Fibroblast of lung (primary cell): ENCODE measurements around the gene PLCXD3. TPM values are rescaled to one million over a fixed set of nuclear protein-coding genes. Genes with fewer than 3 reads are reported as not detected.

Source experiments
- DNase-seq, 2 donors: peaks; one replicate each; pipeline versions ENCODE4 v3.0.0 to v3.0.0-alpha.2; 2010; ENCODE audit warnings: low read depth in 2 of 2
- H2AFZ ChIP-seq: 2 replicates; pipeline ENCODE4 v1.5.1; 2012; ENCODE audit warnings: low read length, control low read depth, inconsistent platforms
- H3K27ac ChIP-seq: 2 replicates; pipeline ENCODE4 v1.5.1; 2011; ENCODE audit warnings: low read length, control low read depth; ENCODE audit not compliant: insufficient read depth
- H3K27me3 ChIP-seq: 2 replicates; pipeline ENCODE4 v1.5.1; 2011; ENCODE audit warnings: mild to moderate bottlenecking, low read length; ENCODE audit not compliant: control insufficient read depth, insufficient read depth
- H3K36me3 ChIP-seq: 2 replicates; pipeline ENCODE4 v1.5.1; 2011; ENCODE audit warnings: low read length; ENCODE audit not compliant: control insufficient read depth, insufficient read depth
- H3K4me1 ChIP-seq: 2 replicates; pipeline ENCODE4 v1.5.1; 2011; ENCODE audit warnings: low read length; ENCODE audit not compliant: control insufficient read depth, insufficient read depth; ENCODE audit errors: extremely low read depth
- H3K4me2 ChIP-seq: 2 replicates; pipeline ENCODE4 v1.5.1; 2011; ENCODE audit warnings: low read length, control low read depth; ENCODE audit not compliant: insufficient read depth; ENCODE audit errors: extremely low read depth
- H3K4me3 ChIP-seq, 4 experiments: fragments of 200-600 bp in 1 of 4; sonication (generic) in 1 of 4; replicated peaks in 1 of 4; 2 replicates each; pipeline ENCODE4 v1.5.1; 2011 to 2016; ENCODE audit warnings: low read length in 4 of 4, low read depth in 3 of 4, mild to moderate bottlenecking in 3 of 4, control low read depth in 2 of 4, inconsistent platforms in 1 of 4, mixed read lengths in 1 of 4; ENCODE audit not compliant: insufficient read depth in 1 of 4; ENCODE audit errors: control extremely low read depth in 1 of 4
- H3K79me2 ChIP-seq: 2 replicates; pipeline ENCODE4 v1.5.1; 2012; ENCODE audit warnings: mild to moderate bottlenecking, low read length, inconsistent platforms; ENCODE audit not compliant: control insufficient read depth, insufficient read depth
- H3K9ac ChIP-seq: 2 replicates; pipeline ENCODE4 v1.5.1; 2011; ENCODE audit warnings: mild to moderate bottlenecking, low read length, control low read depth; ENCODE audit not compliant: insufficient read depth
- H3K9me3 ChIP-seq: 2 replicates; pipeline ENCODE4 v1.5.1; 2012; ENCODE audit warnings: low read depth, low read length; ENCODE audit not compliant: control insufficient read depth, insufficient read depth
- H4K20me1 ChIP-seq: 2 replicates; pipeline ENCODE4 v1.5.1; 2011; ENCODE audit warnings: low read length; ENCODE audit not compliant: control insufficient read depth, insufficient read depth; ENCODE audit errors: extremely low read depth
- CTCF ChIP-seq, 2 donors: IDR thresholded peaks in 1 of 2; conservative IDR thresholded peaks in 1 of 2; 1 replicate in 1 of 2; 2 replicates in 1 of 2; pipeline ENCODE4 v1.5.1; 2011 to 2012; ENCODE audit warnings: low read length in 2 of 2, control low read depth in 1 of 2, inconsistent platforms in 1 of 2, low read depth in 1 of 2, mild to moderate bottlenecking in 1 of 2
- EZH2 ChIP-seq: IDR thresholded peaks from 2 replicates; pipeline ENCODE4 v1.5.1; 2012; ENCODE audit warnings: low read length, control low read depth, mild to moderate bottlenecking; ENCODE audit errors: missing control alignments
- polyA plus RNA-seq, 2 donors: library from polyadenylated mRNA; depleted of rRNA in 1 of 2; stranded (reverse) in 1 of 2; unstranded in 1 of 2; fragments of >200 nt; gene quantifications; 2 replicates each; pipeline ENCODE4 v1.2.1, GENCODE V29; 2011 to 2012; ENCODE audit warnings: missing spikeins in 1 of 2
- total RNA-seq: library from RNA; depleted of rRNA; stranded (reverse); fragments of >200 nt; gene quantifications from 2 replicates; pipeline ENCODE4 v1.2.1, GENCODE V29; 2014

Gene PLCXD3
- total and polyA plus RNA-seq, 2 donors (not counting 1 experiment from before 2014, with no cell fraction given) = 0.02 to 1.3 TPM

GRCh38 chr5:41266377-41266776 lies 244.0 kb downstream of the PLCXD3 start:
- no peak overlapping the region for H2AFZ ChIP-seq

GRCh38 chr5:41264019-41264418 lies 246.4 kb downstream of the PLCXD3 start:
- no peak overlapping the region for H3K27ac ChIP-seq
- H4K20me1 ChIP-seq = no peaks in the 10 kb centered on the region
- H3K27me3 ChIP-seq = no peaks in the 10 kb centered on the region
- no peaks in the 10 kb centered on the region for H3K9me3 ChIP-seq
- H3K4me3 ChIP-seq = no peak overlapping the region
- no peak overlapping the region for H2AFZ ChIP-seq
- H3K9ac ChIP-seq = no peak overlapping the region
- TF ChIP-seq CTCF (conservative IDR thresholded peaks at IDR 0.05 in 1 of 2, IDR thresholded peaks at IDR 0.05 in 1 of 2; ENCODE audit: low read depth in 1 of 2, low read length in 2 of 2) (no peak), EZH2 (no peak)
- no peak overlapping the region for H3K4me2 ChIP-seq
- no peaks in the 10 kb centered on the region for H3K36me3 ChIP-seq
- DNase-seq = no peak
- no peaks in the 10 kb centered on the region for H3K79me2 ChIP-seq
- H3K4me1 ChIP-seq = no peaks in the 10 kb centered on the region

More at GRCh38 chr5:41266377-41266776, 244.0 kb downstream of the PLCXD3 start:
- Histone ChIP-seq H3K36me3 (no peaks in the 10 kb centered on the region), H3K9me3 (no peaks in the 10 kb centered on the region), H3K4me3 (no peak overlapping the region), H3K4me1 (no peaks in the 10 kb centered on the region), H3K27me3 (no peaks in the 10 kb centered on the region), H3K79me2 (no peaks in the 10 kb centered on the region), H4K20me1 (no peaks in the 10 kb centered on the region), H3K9ac (no peak overlapping the region), H3K27ac (no peak overlapping the region), H3K4me2 (no peak overlapping the region)
- DNase-seq = no peak
- no peak for TF ChIP-seq EZH2
- TF ChIP-seq CTCF (conservative IDR thresholded peaks at IDR 0.05 in 1 of 2, IDR thresholded peaks at IDR 0.05 in 1 of 2; ENCODE audit: low read depth in 1 of 2, low read length in 2 of 2) = no peak

- H2AFZ ChIP-seq = no peak overlapping the region
- no peak overlapping the region for H3K4me3 ChIP-seq
- H3K79me2 ChIP-seq = no peaks in the 10 kb centered on the region
- H3K4me2 ChIP-seq = no peak overlapping the region
- no peaks in the 10 kb centered on the region for H3K9me3 ChIP-seq
- H3K27ac ChIP-seq = no peak overlapping the region
- no peaks in the 10 kb centered on the region for H3K27me3 ChIP-seq
- TF ChIP-seq EZH2 (no peak), CTCF (conservative IDR thresholded peaks at IDR 0.05 in 1 of 2, IDR thresholded peaks at IDR 0.05 in 1 of 2; ENCODE audit: low read depth in 1 of 2, low read length in 2 of 2) (no peak)
- no peaks in the 10 kb centered on the region for H4K20me1 ChIP-seq
- no peaks in the 10 kb centered on the region for H3K36me3 ChIP-seq
- no peak overlapping the region for H3K9ac ChIP-seq
- no peaks in the 10 kb centered on the region for H3K4me1 ChIP-seq
- DNase-seq = no peak
These were observed 247.1 kb downstream of the PLCXD3 start for GRCh38 chr5:41263335-41263734.
